ENCODE data around the gene ZNF91.

- TF ChIP-seq EP300 (IDR thresholded peaks at IDR 0.05) (no peak), CTCF (IDR thresholded peaks at IDR 0.05) (no peak), POLR2AphosphoS5 (IDR thresholded peaks at IDR 0.05) (no peak), POLR2A (IDR thresholded peaks at IDR 0.05) (no peak)
Observed at GRCh38 chr19:23406721-23407120, 11.4 kb upstream of the ZNF91 start.
